Spleen (tissue), 11 donors: ENCODE data around the gene PPIL1. TPM values are rescaled to one million over a fixed set of nuclear protein-coding genes. Genes with fewer than 3 reads are reported as not detected.

Experiments
- DNase-seq: peaks from one replicate; pipeline ENCODE4 v3.0.0-alpha.2; 2020
- H3K27ac ChIP-seq, 8 donors: fragments of 200-600 bp; sonication (generic) in 7 of 8; 1 replicate in 4 of 8; 2 replicates in 4 of 8; pipeline versions ENCODE4 v1.5.0 to v1.8.0; 2016 to 2021; ENCODE audit warnings: inconsistent platforms in 4 of 8, mild to moderate bottlenecking in 4 of 8, moderate library complexity in 1 of 8
- H3K27me3 ChIP-seq, 7 donors: fragments of 200-600 bp; sonication (generic) in 6 of 7; replicated peaks in 1 of 7; 1 replicate in 4 of 7; 2 replicates in 3 of 7; pipeline versions ENCODE4 v1.5.0 to v1.8.0; 2016 to 2021; ENCODE audit warnings: inconsistent platforms in 3 of 7, mild to moderate bottlenecking in 1 of 7
- H3K36me3 ChIP-seq, 6 donors: fragments of 200-600 bp; sonication (generic) in 5 of 6; 1 replicate in 4 of 6; 2 replicates in 2 of 6; pipeline versions ENCODE4 v1.5.0 to v1.8.0; 2016 to 2021; ENCODE audit warnings: inconsistent platforms in 2 of 6
- H3K4me1 ChIP-seq, 6 donors: fragments of 200-600 bp; sonication (generic) in 5 of 6; 1 replicate in 3 of 6; 2 replicates in 3 of 6; pipeline versions ENCODE4 v1.5.0 to v1.8.0; 2016 to 2021; ENCODE audit warnings: inconsistent platforms in 3 of 6
- H3K4me3 ChIP-seq, 8 donors: fragments of 200-600 bp; sonication (generic) in 7 of 8; 1 replicate in 4 of 8; 2 replicates in 4 of 8; pipeline versions ENCODE4 v1.5.0 to v1.8.0; 2016 to 2021; ENCODE audit warnings: inconsistent platforms in 4 of 8, mild to moderate bottlenecking in 4 of 8, moderate library complexity in 2 of 8
- H3K9me3 ChIP-seq, 8 donors: fragments of 200-600 bp; sonication (generic) in 7 of 8; 1 replicate in 4 of 8; 2 replicates in 4 of 8; pipeline versions ENCODE4 v1.5.0 to v1.8.0; 2016 to 2021; ENCODE audit warnings: inconsistent platforms in 4 of 8
- CTCF ChIP-seq, 11 experiments: fragments of 200-600 bp in 7 of 11; fragments of 450-650 bp in 4 of 11; sonication (generic) in 4 of 11; IDR thresholded peaks in 8 of 11; conservative IDR thresholded peaks in 3 of 11; 1 replicate in 7 of 11; 2 replicates in 4 of 11; pipeline versions ENCODE4 v1.4.0 to v1.8.0; 2016 to 2021; ENCODE audit warnings: antibody characterized with exemption in 11 of 11, inconsistent platforms in 4 of 11, mild to moderate bottlenecking in 1 of 11
- POLR2A ChIP-seq, 3 donors: fragments of 450-650 bp; IDR thresholded peaks; one replicate each; pipeline ENCODE4 v1.5.1; 2017; ENCODE audit warnings: antibody characterized with exemption in 3 of 3, mild to moderate bottlenecking in 1 of 3
- POLR2AphosphoS5 ChIP-seq, 3 donors: sonication (generic); formaldehyde crosslinking; IDR thresholded peaks; one replicate each; pipeline ENCODE4 v1.5.1; 2017; ENCODE audit warnings: antibody characterized with exemption in 3 of 3
- WGBS, 5 donors: extraction: QIAGEN DNeasy Blood & Tissue Kit in 3 of 5; methylation state at CpG; one replicate each; pipeline versions ENCODE4 v1.1.5 to v1.1.7; 2013 to 2018; 5-methylcytosine and 5-hydroxymethylcytosine counted together
- intact Hi-C: fragments of 100-400 bp; cut with DNase I; formaldehyde crosslinking; loops from one replicate; pipeline ENCODE4 v1.15.0; 2023; ENCODE audit warnings: low total_unique reads
- polyA plus RNA-seq, 3 donors: library from polyadenylated mRNA; stranded (reverse); fragments of 200-250 nt; gene quantifications; one replicate each; pipeline ENCODE4 v1.2.1, GENCODE V29; 2013
- total RNA-seq, 7 donors: library from RNA; depleted of rRNA in 3 of 7; stranded (reverse); fragments of >200 nt in 3 of 7; fragmentation: NEBNext Ultra II Directional in 4 of 7; extraction: Animal tissue kit (Norgen Biotek cat#: 25700) in 4 of 7; gene quantifications; one replicate each; pipeline versions ENCODE4 v1.1.0 to v1.2.1, GENCODE V29; 2016 to 2021
- donor health status: healthy with polysubstance abuse.
- donor health status: DM: no; HTN: no; CAD: no; lungs with moderate emphysema.
- donor health status: DM: no; HTN: no; CAD: no.
- donor health status: Bipolar disorder and iron deficiency.
- donor health status: healthy.
- donor health status: DM: no; HTN: no; CAD: no.
- donor health status: DM: yes; HTN: yes; CAD: no.

The PPIL1 gene
- total and polyA plus RNA-seq, 10 donors, result 8.7 to 26.4 (median 13.5) TPM

- TF ChIP-seq POLR2A (IDR thresholded peaks at IDR 0.05) (no peak), CTCF (IDR thresholded peaks at IDR 0.05 in 8 of 11, conservative IDR thresholded peaks at IDR 0.05 in 3 of 11) (no peak), POLR2AphosphoS5 (IDR thresholded peaks at IDR 0.05) (no peak)
- H3K4me3 ChIP-seq, result no peak overlapping the region
- H3K27ac ChIP-seq, result no peak overlapping the region
- peaks cover 0 to 48% (median 22%) of the 10 kb centered on the region in 6 donors for H3K4me1 ChIP-seq
- DNase-seq, result no peak
- WGBS, 5 donors, result 94 to 99% (median 97%) methylated on average over 4 of the region's 4 CpGs
- peaks cover 0 to 18% (median 11%) of the 10 kb centered on the region in 8 donors for H3K9me3 ChIP-seq
- H3K27me3 ChIP-seq, result no peaks in the 10 kb centered on the region
- intact Hi-C loops, result no loop called here
- peaks cover 0 to 5% (median 0%) of the 10 kb centered on the region in 6 donors for H3K36me3 ChIP-seq
Observed at GRCh38 chr6:36847152-36847551, 27.5 kb downstream of the PPIL1 start.

GRCh38 chr6:36845233-36845632, 29.4 kb downstream of the PPIL1 start:
- no peak overlapping the region for H3K27ac ChIP-seq
- no peak for TF ChIP-seq POLR2A (IDR thresholded peaks at IDR 0.05)
- no peak for TF ChIP-seq POLR2AphosphoS5 (IDR thresholded peaks at IDR 0.05)
- TF ChIP-seq CTCF (IDR thresholded peaks at IDR 0.05 in 8 of 11, conservative IDR thresholded peaks at IDR 0.05 in 3 of 11), result no peak
- H3K9me3 ChIP-seq, result peaks cover 0 to 7% (median 1%) of the 10 kb centered on the region in 8 donors
- intact Hi-C loops, result no loop called here
- WGBS, 5 donors, result 55 to 99% (median 95%) methylated on average over 4 of the region's 4 CpGs
- peak; percentile 65 for DNase-seq
- H3K4me3 ChIP-seq, result no peak overlapping the region
- H3K36me3 ChIP-seq, result no peaks in the 10 kb centered on the region
- peaks cover 6 to 48% (median 21%) of the 10 kb centered on the region in 6 donors for H3K4me1 ChIP-seq
- peaks cover 0 to 15% (median 7%) of the 10 kb centered on the region in 7 donors for H3K27me3 ChIP-seq

GRCh38 chr6:36844232-36845170, 30.1 kb downstream of the PPIL1 start:
- no peak overlapping the region for H3K4me3 ChIP-seq
- no peaks in the 10 kb centered on the region for H3K36me3 ChIP-seq
- peak; percentile 39 for DNase-seq
- peaks cover 0 to 23% (median 14%) of the 10 kb centered on the region in 7 donors for H3K27me3 ChIP-seq
- intact Hi-C loops, result no loop called here
- WGBS, 5 donors, result 72 to 84% (median 80%) methylated on average over 18 to 19 of the region's 19 CpGs
- TF ChIP-seq CTCF (IDR thresholded peaks at IDR 0.05 in 8 of 11, conservative IDR thresholded peaks at IDR 0.05 in 3 of 11), result no peak
- no peak for TF ChIP-seq POLR2AphosphoS5 (IDR thresholded peaks at IDR 0.05)
- TF ChIP-seq POLR2A (IDR thresholded peaks at IDR 0.05), result no peak
- H3K27ac ChIP-seq, result no peak overlapping the region
- H3K9me3 ChIP-seq, result no peaks in the 10 kb centered on the region
- H3K4me1 ChIP-seq, result peaks cover 7 to 47% (median 24%) of the 10 kb centered on the region in 6 donors

- no peaks in the 10 kb centered on the region for H3K36me3 ChIP-seq
- peaks cover 0 to 36% (median 27%) of the 10 kb centered on the region in 7 donors for H3K27me3 ChIP-seq
- peak; percentile 20 for DNase-seq
- intact Hi-C loops, result no loop called here
- no peak overlapping the region for H3K4me3 ChIP-seq
- 92 to 98% (median 97%) methylated on average over 4 of the region's 4 CpGs for WGBS, 5 donors
- TF ChIP-seq POLR2A (IDR thresholded peaks at IDR 0.05) (no peak), CTCF (IDR thresholded peaks at IDR 0.05 in 8 of 11, conservative IDR thresholded peaks at IDR 0.05 in 3 of 11) (no peak), POLR2AphosphoS5 (IDR thresholded peaks at IDR 0.05) (no peak)
- no peaks in the 10 kb centered on the region for H3K9me3 ChIP-seq
- H3K27ac ChIP-seq, result no peak overlapping the region
- peaks cover 12 to 45% (median 21%) of the 10 kb centered on the region in 6 donors for H3K4me1 ChIP-seq
Observed at GRCh38 chr6:36843170-36843569, 31.4 kb downstream of the PPIL1 start.
